Measurements from ENCODE around the gene ACP2. TPM values are rescaled to one million over a fixed set of nuclear protein-coding genes. Genes with fewer than 3 reads are reported as not detected.
"Not testable (repeated sequence)": the region's sequence is repeated elsewhere in the genome, so short reads cannot be mapped to it uniquely, and the experiment has no call there.

ACP2 gene
- total RNA-seq, 1 donor: 32.2 TPM

- H3K36me3 ChIP-seq (ENCODE audit: insufficient read depth, low read length): no peaks in the 10 kb centered on the region
- no peak for DNase-seq (ENCODE audit: insufficient read length, low spot score, missing footprints)
- no peak overlapping the region for H3K4me2 ChIP-seq (ENCODE audit: insufficient read depth, low read length)
- no peaks in the 10 kb centered on the region for H4K20me1 ChIP-seq (ENCODE audit: insufficient read depth, low read length)
- TF ChIP-seq CTCF (IDR thresholded peaks at IDR 0.05; ENCODE audit: extremely low read depth, low read depth, low read length): no peak
- no peak overlapping the region for H3K4me3 ChIP-seq (ENCODE audit: insufficient read depth, low read length)
- no peaks in the 10 kb centered on the region for H3K79me2 ChIP-seq (ENCODE audit: insufficient read depth, low read length)
- no peak overlapping the region for H2AFZ ChIP-seq (ENCODE audit: low read length)
- peaks cover 4% of the 10 kb centered on the region for H3K27me3 ChIP-seq (ENCODE audit: insufficient read depth, low read length)
- H3K27ac ChIP-seq (ENCODE audit: low read depth, low read length): no peak overlapping the region
- peaks cover 17% of the 10 kb centered on the region for H3K4me1 ChIP-seq (ENCODE audit: insufficient read depth, low read length)
- no peaks in the 10 kb centered on the region for H3K9me3 ChIP-seq (ENCODE audit: low read depth, low read length)
These were observed 47.6 kb downstream of the ACP2 start for GRCh38 chr11:47201015-47201414.

GRCh38 chr11:47198161-47198560 is 50.5 kb downstream of the ACP2 start:
- not testable (repeated sequence) for H3K4me3 ChIP-seq (ENCODE audit: insufficient read depth, low read length); H2AFZ ChIP-seq (ENCODE audit: low read length); H3K79me2 ChIP-seq (ENCODE audit: insufficient read depth, low read length); H3K27ac ChIP-seq (ENCODE audit: low read depth, low read length); H4K20me1 ChIP-seq (ENCODE audit: insufficient read depth, low read length); H3K36me3 ChIP-seq (ENCODE audit: insufficient read depth, low read length); H3K9me3 ChIP-seq (ENCODE audit: low read depth, low read length); DNase-seq (ENCODE audit: insufficient read length, low spot score, missing footprints); H3K4me1 ChIP-seq (ENCODE audit: insufficient read depth, low read length); H3K27me3 ChIP-seq (ENCODE audit: insufficient read depth, low read length); H3K4me2 ChIP-seq (ENCODE audit: insufficient read depth, low read length)

- Histone ChIP-seq H3K4me1 (ENCODE audit: insufficient read depth, low read length) (peaks cover 19% of the 10 kb centered on the region), H3K4me2 (ENCODE audit: insufficient read depth, low read length) (no peak overlapping the region), H3K9me3 (ENCODE audit: low read depth, low read length) (no peaks in the 10 kb centered on the region), H3K36me3 (ENCODE audit: insufficient read depth, low read length) (no peaks in the 10 kb centered on the region), H3K4me3 (ENCODE audit: insufficient read depth, low read length) (no peak overlapping the region), H3K79me2 (ENCODE audit: insufficient read depth, low read length) (no peaks in the 10 kb centered on the region), H2AFZ (ENCODE audit: low read length) (no peak overlapping the region), H4K20me1 (ENCODE audit: insufficient read depth, low read length) (no peaks in the 10 kb centered on the region), H3K27ac (ENCODE audit: low read depth, low read length) (no peak overlapping the region), H3K27me3 (ENCODE audit: insufficient read depth, low read length) (no peaks in the 10 kb centered on the region)
- DNase-seq (ENCODE audit: insufficient read length, low spot score, missing footprints): no peak
- TF ChIP-seq CTCF (IDR thresholded peaks at IDR 0.05; ENCODE audit: extremely low read depth, low read depth, low read length): no peak
These were observed 56.5 kb downstream of the ACP2 start for GRCh38 chr11:47192111-47192510.

GRCh38 chr11:47191137-47191536 is 57.5 kb downstream of the ACP2 start:
- not testable (repeated sequence) for H2AFZ ChIP-seq (ENCODE audit: low read length); H3K4me3 ChIP-seq (ENCODE audit: insufficient read depth, low read length); H4K20me1 ChIP-seq (ENCODE audit: insufficient read depth, low read length); DNase-seq (ENCODE audit: insufficient read length, low spot score, missing footprints); H3K27me3 ChIP-seq (ENCODE audit: insufficient read depth, low read length); H3K36me3 ChIP-seq (ENCODE audit: insufficient read depth, low read length); H3K27ac ChIP-seq (ENCODE audit: low read depth, low read length); H3K79me2 ChIP-seq (ENCODE audit: insufficient read depth, low read length); H3K4me2 ChIP-seq (ENCODE audit: insufficient read depth, low read length); H3K9me3 ChIP-seq (ENCODE audit: low read depth, low read length)
- peaks cover 27% of the 10 kb centered on the region for H3K4me1 ChIP-seq (ENCODE audit: insufficient read depth, low read length)

Other genes with a start within 250 kb of the ACP2 start
- 104 and 139 TPM in 2 replicates for gene ARFGAP2, start 71.9 kb downstream of the ACP2 start, total RNA-seq
- gene PACSIN3, start 62.4 kb downstream of the ACP2 start, total RNA-seq: 11.2 and 12.7 TPM in 2 replicates
- 52.5 and 66.6 TPM in 2 replicates for gene DDB2, start 33.8 kb downstream of the ACP2 start, total RNA-seq
- 18.5 and 18.6 TPM in 2 replicates for gene NR1H3, start 9.2 kb upstream of the ACP2 start, total RNA-seq
- 21.7 and 23.3 TPM in 2 replicates for gene MADD, start 21.3 kb upstream of the ACP2 start, total RNA-seq
- not detected in 2 replicates for gene MYBPC3, start 103.9 kb upstream of the ACP2 start, total RNA-seq
- gene SPI1, start 129.7 kb upstream of the ACP2 start, total RNA-seq: not detected in 2 replicates
- 52.5 and 78.9 TPM in 2 replicates for gene SLC39A13, start 159.8 kb upstream of the ACP2 start, total RNA-seq
- 121 and 124 TPM in 2 replicates for gene PSMC3, start 177.6 kb upstream of the ACP2 start, total RNA-seq
- 0.29 and 0.36 TPM in 2 replicates for gene RAPSN, start 200.3 kb upstream of the ACP2 start, total RNA-seq

Data from osteoblast (primary cell).